ENCODE results near the gene NEU2.
A peak's percentile ranks its signal among the peaks of the same experiment; 100 is the strongest.
"Not testable (repeated sequence)": the region's sequence is repeated elsewhere in the genome, so short reads cannot be mapped to it uniquely, and the experiment has no call there.

The NEU2 gene

DNA sequence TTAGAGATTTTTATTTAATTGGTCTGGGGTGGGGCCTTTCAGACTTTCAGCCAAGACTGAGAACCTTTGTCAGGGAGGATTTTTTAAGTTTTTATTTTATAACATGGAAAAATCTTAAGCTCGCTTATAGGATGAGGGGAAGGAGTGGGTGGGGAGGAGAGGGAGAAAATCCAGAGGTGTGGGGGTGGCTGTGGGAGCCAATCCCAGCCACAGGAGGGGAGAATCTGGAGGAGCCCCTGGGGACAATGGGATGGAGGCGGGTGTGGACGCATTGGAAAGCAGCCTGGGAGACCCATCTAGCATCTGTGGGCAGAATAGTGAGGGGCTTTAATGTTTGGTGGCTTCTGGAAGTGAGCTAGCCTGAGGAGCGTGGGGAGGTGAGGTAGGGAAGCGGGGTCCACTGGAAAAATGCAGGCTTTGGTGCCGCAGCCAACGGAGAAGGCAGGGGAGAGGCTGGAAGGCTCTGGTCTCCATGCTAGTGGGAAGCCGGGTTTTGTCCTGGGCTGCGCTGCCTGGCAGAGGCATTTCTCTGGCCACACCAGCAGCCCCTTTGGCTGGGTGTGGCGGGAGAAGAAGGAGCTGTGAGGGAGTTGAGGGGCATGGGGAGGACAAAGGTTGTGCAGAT lies 16.2 kb downstream of the NEU2 start:
- TF ChIP-seq, protein P1, sequence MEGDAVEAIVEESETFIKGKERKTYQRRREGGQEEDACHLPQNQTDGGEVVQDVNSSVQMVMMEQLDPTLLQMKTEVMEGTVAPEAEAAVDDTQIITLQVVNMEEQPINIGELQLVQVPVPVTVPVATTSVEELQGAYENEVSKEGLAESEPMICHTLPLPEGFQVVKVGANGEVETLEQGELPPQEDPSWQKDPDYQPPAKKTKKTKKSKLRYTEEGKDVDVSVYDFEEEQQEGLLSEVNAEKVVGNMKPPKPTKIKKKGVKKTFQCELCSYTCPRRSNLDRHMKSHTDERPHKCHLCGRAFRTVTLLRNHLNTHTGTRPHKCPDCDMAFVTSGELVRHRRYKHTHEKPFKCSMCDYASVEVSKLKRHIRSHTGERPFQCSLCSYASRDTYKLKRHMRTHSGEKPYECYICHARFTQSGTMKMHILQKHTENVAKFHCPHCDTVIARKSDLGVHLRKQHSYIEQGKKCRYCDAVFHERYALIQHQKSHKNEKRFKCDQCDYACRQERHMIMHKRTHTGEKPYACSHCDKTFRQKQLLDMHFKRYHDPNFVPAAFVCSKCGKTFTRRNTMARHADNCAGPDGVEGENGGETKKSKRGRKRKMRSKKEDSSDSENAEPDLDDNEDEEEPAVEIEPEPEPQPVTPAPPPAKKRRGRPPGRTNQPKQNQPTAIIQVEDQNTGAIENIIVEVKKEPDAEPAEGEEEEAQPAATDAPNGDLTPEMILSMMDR (conservative IDR thresholded peaks at IDR 0.05; ENCODE audit: low read depth, low read length): no peak
- DNase-seq (ENCODE audit: low read depth): no peak
- no peak overlapping the region for H3K4me3 ChIP-seq (ENCODE audit: low read depth, low read length)

DNA sequence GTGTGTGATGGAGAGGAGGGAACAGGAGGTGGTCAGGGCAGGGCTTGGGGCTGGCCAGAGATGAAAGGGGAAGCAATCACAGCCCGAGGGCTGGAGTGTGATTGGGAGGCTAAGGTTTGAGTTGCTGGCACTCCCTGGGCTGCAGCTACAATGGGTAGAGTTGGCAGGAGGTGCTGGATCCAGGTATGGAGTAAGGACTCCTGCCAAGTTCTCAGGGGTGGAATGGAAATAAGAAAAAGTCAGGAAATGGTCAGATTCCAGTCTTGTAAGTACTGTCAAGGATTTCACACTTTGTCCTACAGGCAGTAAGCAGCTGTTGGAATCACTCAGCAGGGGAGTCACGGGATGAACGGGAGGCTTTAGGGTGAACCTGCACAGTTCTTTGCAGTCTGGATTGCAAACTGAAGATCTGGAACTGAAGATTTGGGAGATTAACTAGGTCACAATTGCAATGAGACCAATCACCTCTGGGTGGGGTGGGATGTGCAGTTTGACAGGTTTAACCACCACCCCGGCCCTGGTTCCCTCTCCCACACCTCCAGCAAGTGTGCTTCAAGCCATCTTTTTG lies 16.8 kb downstream of the NEU2 start:
- no peak overlapping the region for H3K4me3 ChIP-seq (ENCODE audit: low read depth, low read length)
- TF ChIP-seq, protein P1 (conservative IDR thresholded peaks at IDR 0.05; ENCODE audit: low read depth, low read length): no peak
- peak; percentile 31 for DNase-seq (ENCODE audit: low read depth)

DNA sequence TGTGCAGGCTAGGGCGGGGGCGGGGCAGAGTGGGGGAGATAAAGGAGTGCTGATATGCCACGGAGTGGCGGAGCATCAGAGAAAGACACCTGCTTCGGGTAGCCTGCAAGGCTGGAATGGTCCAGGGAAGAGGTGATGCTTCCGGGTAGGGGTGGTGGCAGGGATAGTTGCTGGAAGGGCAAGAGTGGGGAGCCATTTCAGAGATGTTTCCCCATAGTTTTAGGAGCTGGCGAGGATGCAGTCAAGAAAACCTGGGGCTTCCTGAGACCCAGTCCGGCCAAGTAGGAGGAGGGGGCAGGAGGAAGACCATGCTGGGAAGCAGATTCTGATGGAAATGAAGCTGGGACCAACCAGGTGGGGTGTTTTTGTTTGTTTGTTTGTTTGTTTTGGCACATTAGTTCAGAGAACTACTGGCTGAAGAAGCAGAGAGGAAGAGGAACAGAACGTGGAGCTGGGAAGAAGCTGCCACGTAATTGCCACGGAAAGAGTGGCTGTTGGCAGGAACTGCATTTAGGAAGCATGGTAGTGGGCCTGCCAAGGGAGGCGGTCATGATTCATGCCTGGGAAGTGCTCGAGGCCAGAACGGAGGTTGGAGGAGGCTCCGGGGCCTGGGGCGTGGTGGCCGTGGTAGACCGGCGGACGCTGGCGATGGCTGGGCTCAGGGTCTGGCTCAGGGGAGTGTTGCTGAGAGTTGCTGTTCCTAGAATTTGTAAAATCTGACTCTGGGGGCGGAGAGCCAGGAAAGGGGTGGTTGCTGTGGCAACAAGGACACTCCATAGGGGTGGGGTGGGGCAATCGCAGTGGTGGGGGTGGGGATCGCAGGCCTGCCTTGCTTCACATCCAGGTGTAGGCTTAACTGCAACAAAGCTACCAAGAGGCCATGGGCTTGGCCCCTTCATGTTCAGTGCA lies 19.0 kb downstream of the NEU2 start:
- H3K4me3 ChIP-seq (ENCODE audit: low read depth, low read length): no peak overlapping the region
- DNase-seq (ENCODE audit: low read depth): peak; percentile 42
- TF ChIP-seq, protein P1 (conservative IDR thresholded peaks at IDR 0.05; ENCODE audit: low read depth, low read length): no peak

DNA sequence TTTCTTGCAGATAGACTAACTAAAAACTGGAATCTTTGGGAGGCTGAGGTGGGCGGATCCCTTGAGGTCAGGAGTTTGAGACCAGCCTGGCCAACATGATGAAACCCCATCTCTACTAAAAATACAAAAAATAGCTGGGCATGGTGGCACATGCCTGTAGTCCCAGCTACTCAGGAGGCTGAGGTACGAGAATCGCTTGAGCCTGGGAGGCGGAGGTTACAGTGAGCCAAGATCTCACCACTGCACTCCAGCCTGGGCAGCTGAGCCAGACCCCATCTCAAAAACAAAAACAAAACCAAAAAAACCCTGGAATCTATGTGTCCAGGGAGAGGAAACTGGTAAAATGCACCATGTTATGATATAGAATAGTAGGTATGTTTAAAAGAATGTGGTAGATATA lies 20.0 kb downstream of the NEU2 start:
- DNase-seq (ENCODE audit: low read depth): not testable (repeated sequence)

DNA sequence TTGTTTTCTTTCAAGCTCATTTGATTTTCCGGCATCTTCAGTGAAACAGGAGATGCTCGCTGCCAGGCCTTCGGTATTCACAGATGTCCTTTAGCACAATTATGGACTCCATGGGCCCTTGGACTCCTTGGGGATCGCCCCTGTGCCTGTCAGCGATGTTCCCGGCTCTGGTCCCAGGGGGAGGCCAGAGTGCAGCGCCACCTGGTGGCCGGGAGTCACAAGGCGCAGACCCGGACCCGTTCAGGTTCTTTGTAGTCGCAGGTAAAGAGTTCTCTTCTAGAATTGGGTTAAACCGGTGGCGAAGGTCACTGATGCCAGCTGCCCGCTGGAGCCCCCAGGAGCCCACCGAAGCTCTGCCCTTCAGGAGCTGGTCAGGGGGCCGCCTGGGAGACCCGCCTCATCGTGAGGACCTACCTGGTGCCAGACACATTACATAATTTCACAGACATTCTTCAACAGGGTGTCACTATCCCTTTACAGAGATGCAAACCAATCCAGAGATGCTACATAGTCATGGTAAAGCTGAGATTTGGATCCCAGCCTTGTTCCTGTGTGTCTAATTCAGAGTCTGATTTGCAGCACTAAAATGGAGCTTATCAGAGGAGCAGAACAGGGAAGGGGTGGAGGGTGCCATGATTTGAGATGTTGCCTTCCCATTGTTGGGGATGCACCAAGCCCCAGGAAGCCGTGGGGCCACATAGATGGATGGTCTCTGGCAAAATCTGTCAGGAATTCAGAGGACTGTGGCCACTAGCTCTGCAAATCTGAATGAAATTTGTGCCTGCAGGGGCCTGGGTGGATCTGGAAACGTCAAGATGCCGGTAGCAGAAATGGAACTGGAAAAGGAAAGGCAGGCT lies 21.7 kb downstream of the NEU2 start:
- peak; percentile 51 for DNase-seq (ENCODE audit: low read depth)
- TF ChIP-seq, protein P1 (conservative IDR thresholded peaks at IDR 0.05; ENCODE audit: low read depth, low read length): peak; percentile 97

More for the DNA sequence above, 20.0 kb downstream of the NEU2 start:
- H3K4me3 ChIP-seq (ENCODE audit: low read depth, low read length): not testable (repeated sequence)

DNA sequence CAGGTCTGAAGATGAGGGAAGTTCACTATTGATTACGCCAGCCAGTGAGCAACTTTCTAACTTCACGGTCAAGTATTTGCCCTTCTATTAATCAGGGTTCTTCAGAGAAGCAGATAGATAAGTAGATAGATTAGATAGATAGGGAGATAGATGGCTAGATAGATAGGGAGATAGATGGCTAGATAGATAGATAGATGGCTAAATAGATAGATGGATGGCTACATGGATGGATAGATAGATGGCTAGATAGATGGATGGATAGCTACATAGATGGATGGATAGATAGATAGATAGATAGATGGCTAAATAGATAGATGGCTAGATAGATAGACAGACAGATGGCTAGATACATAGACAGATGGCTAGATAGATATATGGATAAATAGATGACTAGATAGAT lies 22.9 kb downstream of the NEU2 start:
- DNase-seq (ENCODE audit: low read depth): no peak
- TF ChIP-seq, protein P1 (conservative IDR thresholded peaks at IDR 0.05; ENCODE audit: low read depth, low read length): no peak
- no peak overlapping the region for H3K4me3 ChIP-seq (ENCODE audit: low read depth, low read length)

More for the DNA sequence above, 21.7 kb downstream of the NEU2 start:
- H3K4me3 ChIP-seq (ENCODE audit: low read depth, low read length): no peak overlapping the region

Measured in choroid plexus epithelial cell (primary cell).